Body of pancreas (tissue), 4 donors: ENCODE results near the gene VTI1A.

Experiments
- POLR2A ChIP-seq, 3 donors: fragments of 450-650 bp; IDR thresholded peaks; one replicate each; pipeline ENCODE4 v1.6.1; 2016; ENCODE audit warnings: antibody characterized with exemption in 3 of 3, mild to moderate bottlenecking in 2 of 3
- TF ChIP-seq, protein P1 (sequence below), 7 experiments: fragments of 450-650 bp in 4 of 7; fragments of 200-600 bp in 3 of 7; sonication (generic) in 3 of 7; IDR thresholded peaks; one replicate each; pipeline ENCODE4 v1.5.1; 2016 to 2019; ENCODE audit warnings: antibody characterized with exemption in 7 of 7

DNA sequence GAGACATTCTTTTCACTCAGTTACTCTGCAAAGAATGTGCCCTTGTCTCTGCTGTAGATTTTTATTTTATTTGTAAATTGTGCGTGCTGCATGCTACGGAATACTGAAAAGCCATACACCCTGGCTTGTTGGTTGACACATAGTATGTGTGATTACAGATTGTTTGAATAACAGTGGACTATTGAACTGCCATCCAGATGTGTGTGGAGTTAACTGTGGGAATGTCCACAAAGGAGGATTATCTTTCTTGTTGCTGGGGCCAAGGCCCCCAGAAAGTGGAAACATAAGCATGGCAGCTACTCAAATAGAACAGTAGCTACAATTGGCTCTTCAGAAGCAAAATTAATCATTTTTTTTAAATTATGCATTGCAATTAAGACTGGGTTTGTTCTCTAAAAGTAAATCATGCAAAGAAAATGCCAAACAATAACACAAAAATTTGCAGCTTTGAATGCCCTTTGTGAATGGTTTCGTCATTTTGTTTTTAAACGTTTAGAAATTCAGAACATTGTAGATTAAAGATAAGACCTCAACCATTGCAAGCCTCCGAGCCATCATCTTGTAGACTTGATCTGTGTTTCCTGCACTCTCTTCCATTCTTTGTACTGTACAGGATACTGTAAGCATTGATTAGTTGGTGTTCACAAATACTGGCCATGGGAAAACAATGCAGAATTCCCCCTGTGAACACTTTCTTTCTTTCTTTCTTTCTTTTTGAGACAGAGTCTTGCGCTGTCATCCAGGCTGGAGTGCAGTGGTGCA is 292.8 kb downstream of the VTI1A start:
- TF ChIP-seq, protein P1, sequence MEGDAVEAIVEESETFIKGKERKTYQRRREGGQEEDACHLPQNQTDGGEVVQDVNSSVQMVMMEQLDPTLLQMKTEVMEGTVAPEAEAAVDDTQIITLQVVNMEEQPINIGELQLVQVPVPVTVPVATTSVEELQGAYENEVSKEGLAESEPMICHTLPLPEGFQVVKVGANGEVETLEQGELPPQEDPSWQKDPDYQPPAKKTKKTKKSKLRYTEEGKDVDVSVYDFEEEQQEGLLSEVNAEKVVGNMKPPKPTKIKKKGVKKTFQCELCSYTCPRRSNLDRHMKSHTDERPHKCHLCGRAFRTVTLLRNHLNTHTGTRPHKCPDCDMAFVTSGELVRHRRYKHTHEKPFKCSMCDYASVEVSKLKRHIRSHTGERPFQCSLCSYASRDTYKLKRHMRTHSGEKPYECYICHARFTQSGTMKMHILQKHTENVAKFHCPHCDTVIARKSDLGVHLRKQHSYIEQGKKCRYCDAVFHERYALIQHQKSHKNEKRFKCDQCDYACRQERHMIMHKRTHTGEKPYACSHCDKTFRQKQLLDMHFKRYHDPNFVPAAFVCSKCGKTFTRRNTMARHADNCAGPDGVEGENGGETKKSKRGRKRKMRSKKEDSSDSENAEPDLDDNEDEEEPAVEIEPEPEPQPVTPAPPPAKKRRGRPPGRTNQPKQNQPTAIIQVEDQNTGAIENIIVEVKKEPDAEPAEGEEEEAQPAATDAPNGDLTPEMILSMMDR (IDR thresholded peaks at IDR 0.05): no peak
- TF ChIP-seq POLR2A (IDR thresholded peaks at IDR 0.05): no peak
